GM18498 (cell line): ENCODE data around the gene AGFG1.
"Not testable (repeated sequence)": the region's sequence is repeated elsewhere in the genome, so short reads cannot be mapped to it uniquely, and the experiment has no call there.

Experiments used
- ATAC-seq: cut with Tn5 transposase; IDR thresholded peaks from one replicate; pipeline ENCODE4 v1.9.1; 2021; ENCODE audit warnings: mild to moderate bottlenecking, moderate library complexity; ENCODE audit not compliant: unreplicated experiment

The AGFG1 gene

GRCh38 chr2:227529871-227530270 is 57.9 kb downstream of the AGFG1 start:
- ATAC-seq = no peak

DNA sequence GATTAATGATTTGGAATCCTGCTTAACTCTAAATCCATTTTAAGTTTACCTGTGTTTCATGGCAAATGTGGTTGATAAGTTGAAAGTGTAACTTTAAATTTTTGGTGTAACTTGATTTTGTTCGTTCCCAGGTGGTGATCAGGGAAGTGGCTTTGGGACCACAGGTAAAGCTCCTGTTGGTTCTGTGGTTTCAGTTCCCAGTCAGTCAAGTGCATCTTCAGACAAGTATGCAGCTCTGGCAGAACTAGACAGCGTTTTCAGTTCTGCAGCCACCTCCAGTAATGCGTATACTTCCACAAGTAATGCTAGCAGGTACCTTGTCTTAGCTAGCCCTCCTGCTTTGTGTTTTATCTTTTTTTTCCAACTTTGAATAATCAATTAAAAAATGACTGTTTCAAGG is 62.8 kb downstream of the AGFG1 start:
- ATAC-seq = peak; percentile 89

GRCh38 chr2:227536445-227536844 is 64.5 kb downstream of the AGFG1 start:
- ATAC-seq = no peak

- ATAC-seq = no peak
Observed at GRCh38 chr2:227539465-227539956, 67.6 kb downstream of the AGFG1 start.

GRCh38 chr2:227540352-227540751 is 68.4 kb downstream of the AGFG1 start:
- not testable (repeated sequence) for ATAC-seq

DNA sequence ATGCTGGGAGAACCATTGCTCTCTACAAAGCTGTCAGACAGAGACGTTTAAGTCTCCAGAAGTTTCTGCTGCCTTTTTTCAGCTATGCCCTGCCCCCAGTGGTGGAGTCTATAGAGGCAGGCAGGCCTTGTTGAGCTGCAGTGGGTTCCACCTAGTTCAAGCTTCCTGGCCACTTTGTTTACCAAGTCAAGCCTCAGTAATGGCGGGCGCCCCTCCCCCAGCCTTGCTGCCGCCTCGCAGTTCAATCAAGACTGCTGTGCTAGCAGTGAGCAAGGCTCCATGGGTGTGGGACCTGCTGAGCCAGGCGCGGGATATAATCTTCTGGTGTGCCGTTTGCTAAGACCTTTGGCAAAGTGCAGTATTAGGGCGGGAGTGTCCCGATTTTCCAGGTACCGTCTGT is 74.0 kb downstream of the AGFG1 start:
- no peak for ATAC-seq

- no peak for ATAC-seq
Observed at GRCh38 chr2:227551836-227552235, 79.9 kb downstream of the AGFG1 start.

- no peak for ATAC-seq
Observed at GRCh38 chr2:227562581-227562980, 90.6 kb downstream of the AGFG1 start.

GRCh38 chr2:227565080-227565479 is 93.1 kb downstream of the AGFG1 start:
- ATAC-seq = no peak

DNA sequence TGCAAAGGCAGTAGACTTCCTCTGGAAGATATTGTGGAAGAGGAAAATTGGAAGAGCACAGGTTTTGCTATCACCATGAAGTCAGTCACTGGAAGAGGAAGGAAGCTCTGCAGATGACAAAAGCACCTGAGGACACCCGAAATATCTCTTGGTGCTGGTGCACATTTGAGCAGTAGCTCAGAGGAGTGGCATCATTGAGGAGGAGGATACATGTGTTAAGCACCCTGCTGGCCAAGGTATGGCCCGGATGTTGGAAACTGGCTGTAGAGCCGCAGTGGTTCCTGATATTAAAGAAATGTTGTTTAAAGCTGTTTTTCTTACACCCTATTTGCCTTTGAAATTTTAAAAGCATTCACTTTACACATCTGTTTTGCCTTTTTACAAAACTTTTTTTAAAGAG is 94.1 kb downstream of the AGFG1 start:
- no peak for ATAC-seq

GRCh38 chr2:227568852-227569169 is 96.9 kb downstream of the AGFG1 start:
- no peak for ATAC-seq

DNA sequence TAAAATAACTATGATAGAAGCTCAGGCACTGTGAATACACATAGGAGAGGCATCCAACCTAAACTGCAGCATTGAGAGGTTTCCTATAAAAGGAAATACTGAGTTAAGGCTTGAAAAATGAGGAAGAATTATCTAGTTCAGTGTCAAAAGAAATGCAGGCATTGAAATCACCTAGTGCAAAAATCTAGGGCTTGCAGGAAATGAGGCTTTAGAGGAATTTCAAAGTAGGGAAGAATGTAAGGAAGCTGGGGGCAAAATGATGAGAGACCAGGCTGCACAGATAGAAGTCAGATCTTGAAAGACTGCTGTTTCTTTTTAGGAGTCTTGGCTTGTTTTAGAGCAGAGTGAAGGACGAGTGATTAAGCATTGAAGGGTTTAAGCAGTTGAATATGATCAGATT is 98.7 kb downstream of the AGFG1 start:
- no peak for ATAC-seq

- ATAC-seq = no peak
Observed at GRCh38 chr2:227576110-227576509, 104.2 kb downstream of the AGFG1 start.

DNA sequence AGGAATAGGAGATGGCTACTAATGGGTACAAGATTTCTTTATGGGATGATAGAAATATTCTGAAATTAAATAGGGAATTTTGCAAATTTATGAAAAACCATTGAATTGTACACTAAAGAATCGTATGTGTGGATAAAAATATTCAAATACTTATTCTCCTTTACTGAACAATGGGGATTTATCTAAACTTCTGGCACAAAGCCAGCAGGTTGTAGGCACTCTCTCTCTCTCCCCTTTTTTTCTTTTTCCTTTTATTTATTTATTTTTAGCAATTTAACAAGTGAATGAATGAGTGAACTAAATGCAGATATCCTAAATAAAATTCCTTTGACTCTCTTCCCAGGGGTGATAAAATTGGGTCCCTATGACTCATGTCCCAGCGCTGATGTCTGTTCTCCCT is 104.9 kb downstream of the AGFG1 start:
- no peak for ATAC-seq

GRCh38 chr2:227577555-227577954 is 105.6 kb downstream of the AGFG1 start:
- no peak for ATAC-seq

- no peak for ATAC-seq
Observed at GRCh38 chr2:227578642-227579041, 106.7 kb downstream of the AGFG1 start.

DNA sequence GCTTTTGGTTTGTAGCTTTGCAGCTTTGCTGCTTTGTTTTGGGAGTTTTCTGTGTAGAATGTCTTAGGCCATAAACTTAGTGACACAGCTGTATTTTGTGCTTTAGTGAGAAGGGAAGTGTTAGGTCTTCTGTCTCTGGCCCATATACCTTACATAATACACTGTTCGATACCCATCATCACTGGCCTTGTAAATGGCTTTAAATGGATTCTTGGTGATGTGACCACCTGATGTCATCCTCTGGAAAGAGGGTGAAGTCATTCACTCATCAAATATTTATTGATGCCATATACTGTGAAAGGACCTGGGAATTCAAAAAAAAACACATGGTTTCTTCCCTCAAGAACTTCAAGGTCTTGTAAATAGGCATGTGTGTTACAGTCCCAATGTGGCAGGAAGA is 107.8 kb downstream of the AGFG1 start:
- ATAC-seq = no peak

DNA sequence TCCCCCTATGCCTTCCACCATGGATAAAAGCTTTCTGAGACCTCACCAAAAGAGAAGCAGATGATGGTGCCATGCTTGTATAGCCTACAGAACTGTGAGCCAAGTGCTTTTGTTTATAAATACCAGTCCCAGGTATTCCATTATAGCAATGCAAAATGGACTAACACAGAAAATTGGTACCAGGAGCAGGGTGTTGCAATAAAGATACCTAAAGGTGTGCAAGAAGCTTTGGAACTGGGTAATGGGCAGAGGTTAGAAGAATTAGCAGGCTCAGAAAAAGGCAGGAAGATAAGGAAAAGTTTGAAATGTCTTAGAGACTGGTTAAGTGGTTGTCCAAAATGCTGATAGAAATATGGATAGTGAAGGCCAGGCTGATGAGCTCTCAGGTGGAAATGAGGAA is 110.4 kb downstream of the AGFG1 start:
- no peak for ATAC-seq

DNA sequence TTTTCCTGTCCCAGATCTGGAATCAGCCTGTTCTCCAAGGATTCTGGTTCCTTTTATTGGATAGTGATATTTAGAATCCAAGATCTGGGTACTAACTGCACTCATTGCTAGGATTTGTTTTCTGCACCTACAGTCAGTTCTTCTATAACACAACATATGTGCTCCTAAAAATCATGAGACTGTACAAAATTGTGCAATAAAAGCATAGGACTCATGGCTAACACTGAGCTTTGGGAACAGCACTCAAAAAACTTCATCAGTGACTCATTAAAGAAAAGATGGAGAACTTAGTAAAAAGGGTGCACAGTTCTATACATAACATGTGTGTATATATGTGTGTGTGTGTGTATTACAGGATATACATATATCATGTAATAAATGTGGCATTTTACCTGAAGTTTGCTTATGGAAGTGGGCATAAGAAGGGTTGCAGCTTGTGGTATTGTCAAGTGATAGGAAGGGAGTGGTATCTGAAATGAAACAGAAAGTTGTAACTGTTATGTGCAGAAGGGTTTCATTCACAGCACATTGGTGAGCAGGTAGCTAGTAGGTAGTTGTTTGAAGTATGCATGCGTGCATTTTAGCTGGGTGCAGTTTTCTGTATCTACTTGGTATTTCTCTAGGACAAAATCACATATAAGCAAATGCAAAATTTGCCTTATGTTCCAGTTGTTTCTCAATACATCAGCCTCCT is 120.9 kb downstream of the AGFG1 start:
- peak; percentile 94 for ATAC-seq

GRCh38 chr2:227595797-227596196 is 123.8 kb downstream of the AGFG1 start:
- ATAC-seq = no peak

GRCh38 chr2:227597036-227597435 is 125.1 kb downstream of the AGFG1 start:
- no peak for ATAC-seq

- ATAC-seq = no peak
Observed at GRCh38 chr2:227597998-227598397, 126.0 kb downstream of the AGFG1 start.

- ATAC-seq = not testable (repeated sequence)
Observed at GRCh38 chr2:227598835-227599503, 127.0 kb downstream of the AGFG1 start, which contains the start of gene SCYGR2. Gene SCYGR2 (plus strand): TSS chr2:227598893. CDS start chr2:227598893, 0 bp downstream.
